ENCODE results near the gene NDE1.

GRCh38 chr16:15773968-15774367 lies 123.9 kb downstream of the NDE1 start:
- TF ChIP-seq CTCF (IDR thresholded peaks at IDR 0.05; ENCODE audit: insufficient read depth, low read length, poor library complexity, severe bottlenecking) (no peak), EZH2phosphoT487 (conservative IDR thresholded peaks at IDR 0.05; ENCODE audit: low read length) (no peak)
